Loucy (cell line): ENCODE measurements around the gene UBR4.
"Not testable (repeated sequence)": the region's sequence is repeated elsewhere in the genome, so short reads cannot be mapped to it uniquely, and the experiment has no call there.

ENCODE experiments used
- H2AFZ ChIP-seq: fragments of 200-600 bp; sonication (generic); 2 replicates; pipeline ENCODE4 v1.6.0; 2016; ENCODE audit warnings: antibody characterized with exemption, mild to moderate bottlenecking, low read length, moderate library complexity
- H3F3A ChIP-seq: fragments of 200-600 bp; 2 replicates; pipeline ENCODE4 v1.6.0; 2016; ENCODE audit warnings: antibody characterized with exemption, low read depth, mild to moderate bottlenecking
- H3K27me3 ChIP-seq: fragments of 200-600 bp; sonication (generic); 2 replicates; pipeline ENCODE4 v1.6.1; 2014; ENCODE audit warnings: low read length, mild to moderate bottlenecking; ENCODE audit not compliant: insufficient read depth, poor library complexity, severe bottlenecking
- H3K36me3 ChIP-seq: fragments of 200-600 bp; sonication (generic); 2 replicates; pipeline ENCODE4 v1.6.1; 2016; ENCODE audit warnings: low read length; ENCODE audit not compliant: insufficient read depth
- H3K4me1 ChIP-seq: fragments of 200-600 bp; sonication (generic); 2 replicates; pipeline ENCODE4 v1.5.1; 2014; ENCODE audit warnings: low read length, mild to moderate bottlenecking; ENCODE audit not compliant: insufficient read depth, poor library complexity, severe bottlenecking
- H3K4me2 ChIP-seq: fragments of 200-600 bp; sonication (generic); 2 replicates; pipeline ENCODE4 v1.6.0; 2014; ENCODE audit warnings: antibody characterized with exemption, low read length, low read depth, mild to moderate bottlenecking; ENCODE audit not compliant: poor library complexity, severe bottlenecking
- H3K4me3 ChIP-seq: fragments of 200-600 bp; sonication (generic); 2 replicates; pipeline ENCODE4 v1.5.1; 2014; ENCODE audit warnings: low read length, mild to moderate bottlenecking, mixed read lengths; ENCODE audit not compliant: poor library complexity, severe bottlenecking
- H3K79me2 ChIP-seq: fragments of 200-600 bp; sonication (generic); 2 replicates; pipeline ENCODE4 v1.6.1; 2014; ENCODE audit warnings: low read length; ENCODE audit not compliant: insufficient read depth
- H3K9ac ChIP-seq: fragments of 200-600 bp; sonication (generic); 2 replicates; pipeline ENCODE4 v1.6.0; 2014; ENCODE audit warnings: mild to moderate bottlenecking, low read depth, low read length, moderate library complexity; ENCODE audit not compliant: poor library complexity, severe bottlenecking
- H3K9me2 ChIP-seq: fragments of 200-600 bp; sonication (generic); replicated peaks from 2 replicates; pipeline ENCODE4 v1.6.1; 2016; ENCODE audit warnings: low read depth, low read length, mixed read lengths
- H3K9me3 ChIP-seq: fragments of 200-600 bp; sonication (generic); 2 replicates; pipeline ENCODE4 v1.6.1; 2014; ENCODE audit warnings: mild to moderate bottlenecking, antibody characterized with exemption, low read length, low read depth; ENCODE audit not compliant: insufficient read depth
- H4K20me1 ChIP-seq: fragments of 200-600 bp; sonication (generic); 2 replicates; pipeline ENCODE4 v1.6.0; 2014; ENCODE audit warnings: antibody characterized with exemption, low read length, mild to moderate bottlenecking; ENCODE audit not compliant: insufficient read depth, poor library complexity, severe bottlenecking
- CTCF ChIP-seq: fragments of 200-600 bp; sonication (generic); conservative IDR thresholded peaks from 2 replicates; pipeline ENCODE4 v1.5.1; 2014; ENCODE audit warnings: mild to moderate bottlenecking, antibody characterized with exemption, low read length
- EZH2phosphoT487 ChIP-seq: fragments of 200-600 bp; IDR thresholded peaks from 2 replicates; pipeline ENCODE4 v1.6.1; 2018; ENCODE audit warnings: antibody characterized with exemption, mild to moderate bottlenecking, moderate library complexity, borderline replicate concordance

Gene UBR4

GRCh38 chr1:19234224-19234623 is 24.2 kb upstream of the UBR4 start:
- Histone ChIP-seq H3K4me3 (no peak overlapping the region), H3K9me3 (no peaks in the 10 kb centered on the region), H2AFZ (no peak overlapping the region), H3K79me2 (no peaks in the 10 kb centered on the region), H3K4me2 (no peak overlapping the region), H4K20me1 (no peaks in the 10 kb centered on the region), H3K27me3 (no peaks in the 10 kb centered on the region), H3K36me3 (peaks cover 82% of the 10 kb centered on the region; the same call in 1 of the 2 replicates), H3F3A (no peaks in the 10 kb centered on the region), H3K9ac (no peak overlapping the region), H3K9me2 (no peaks in the 10 kb centered on the region), H3K4me1 (no peaks in the 10 kb centered on the region)
- TF ChIP-seq CTCF (no peak), EZH2phosphoT487 (no peak)

- no peak overlapping the region for H3K4me2 ChIP-seq
- no peaks in the 10 kb centered on the region for H4K20me1 ChIP-seq
- H3K9me2 ChIP-seq: no peaks in the 10 kb centered on the region
- H3K36me3 ChIP-seq: peaks cover 76% of the 10 kb centered on the region; the same call in 1 of the 2 replicates
- H2AFZ ChIP-seq: no peak overlapping the region
- no peaks in the 10 kb centered on the region for H3K9me3 ChIP-seq
- H3F3A ChIP-seq: no peaks in the 10 kb centered on the region
- H3K4me1 ChIP-seq: no peaks in the 10 kb centered on the region
- H3K27me3 ChIP-seq: no peaks in the 10 kb centered on the region
- H3K9ac ChIP-seq: no peak overlapping the region
- TF ChIP-seq EZH2phosphoT487 (no peak), CTCF (peak; percentile 32)
- H3K4me3 ChIP-seq: no peak overlapping the region
- no peaks in the 10 kb centered on the region for H3K79me2 ChIP-seq
These were observed 22.4 kb upstream of the UBR4 start for GRCh38 chr1:19232524-19232846.

- H3K9me3 ChIP-seq, H3F3A ChIP-seq, H3K9me2 ChIP-seq, H3K27me3 ChIP-seq, H3K9ac ChIP-seq, H3K4me1 ChIP-seq, H3K79me2 ChIP-seq, H2AFZ ChIP-seq, H3K4me2 ChIP-seq, H4K20me1 ChIP-seq, H3K4me3 ChIP-seq: not testable (repeated sequence)
- H3K36me3 ChIP-seq: peaks cover 76% of the 10 kb centered on the region; the same call in 1 of the 2 replicates
These were observed 21.9 kb upstream of the UBR4 start for GRCh38 chr1:19231736-19232523.

GRCh38 chr1:19229828-19230325 is 19.8 kb upstream of the UBR4 start:
- Histone ChIP-seq H3K27me3 (no peaks in the 10 kb centered on the region), H4K20me1 (no peaks in the 10 kb centered on the region), H3K9me2 (no peaks in the 10 kb centered on the region), H3K9ac (no peak overlapping the region), H3K36me3 (peaks cover 90% of the 10 kb centered on the region; the same call in 1 of the 2 replicates), H2AFZ (no peak overlapping the region), H3F3A (no peaks in the 10 kb centered on the region), H3K4me1 (no peaks in the 10 kb centered on the region), H3K4me2 (no peak overlapping the region), H3K4me3 (no peak overlapping the region), H3K9me3 (no peaks in the 10 kb centered on the region), H3K79me2 (no peaks in the 10 kb centered on the region)
- TF ChIP-seq EZH2phosphoT487: no peak
